HG03457 (cell line): Measurements from ENCODE around the gene SMIM29.

Experiments used
- ATAC-seq: cut with Tn5 transposase; IDR thresholded peaks from one replicate; pipeline ENCODE4 v1.9.1; 2021; ENCODE audit warnings: moderate number of reproducible peaks; ENCODE audit not compliant: unreplicated experiment

SMIM29 gene

DNA sequence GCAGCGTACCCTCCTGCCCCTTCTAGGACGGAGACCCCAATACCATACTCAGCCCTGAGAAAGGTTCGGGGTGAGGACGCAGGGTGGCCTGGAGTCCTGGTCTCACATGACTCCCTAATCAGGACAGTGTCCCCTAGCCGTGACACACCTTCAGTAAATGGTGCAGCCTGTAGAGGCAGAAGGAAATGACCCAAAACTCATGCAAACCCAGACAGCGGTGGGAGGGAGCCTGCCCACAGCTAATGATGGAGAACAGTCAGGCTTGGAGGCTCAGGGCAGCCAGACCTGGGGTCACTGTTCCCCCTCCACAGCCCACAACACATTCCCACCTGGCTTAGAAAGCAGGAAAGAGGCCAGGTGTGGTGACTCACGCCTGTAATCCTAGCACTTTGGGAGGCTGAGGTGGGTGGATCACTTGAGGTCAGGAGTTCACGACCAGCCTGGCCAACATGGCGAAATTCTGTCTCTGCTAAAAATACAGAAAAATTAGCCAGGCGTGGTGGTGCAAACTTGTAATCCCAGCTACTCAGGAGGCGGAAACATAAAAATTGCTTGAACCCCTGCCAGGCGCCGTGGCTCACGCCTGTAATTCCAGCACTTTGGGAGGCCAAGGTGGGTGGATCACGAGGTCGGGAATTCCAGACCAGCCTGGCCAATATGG is 20.9 kb downstream of the SMIM29 start:
- ATAC-seq: no peak

GRCh38 chr6:34226731-34227586 is 21.8 kb downstream of the SMIM29 start:
- no peak for ATAC-seq

DNA sequence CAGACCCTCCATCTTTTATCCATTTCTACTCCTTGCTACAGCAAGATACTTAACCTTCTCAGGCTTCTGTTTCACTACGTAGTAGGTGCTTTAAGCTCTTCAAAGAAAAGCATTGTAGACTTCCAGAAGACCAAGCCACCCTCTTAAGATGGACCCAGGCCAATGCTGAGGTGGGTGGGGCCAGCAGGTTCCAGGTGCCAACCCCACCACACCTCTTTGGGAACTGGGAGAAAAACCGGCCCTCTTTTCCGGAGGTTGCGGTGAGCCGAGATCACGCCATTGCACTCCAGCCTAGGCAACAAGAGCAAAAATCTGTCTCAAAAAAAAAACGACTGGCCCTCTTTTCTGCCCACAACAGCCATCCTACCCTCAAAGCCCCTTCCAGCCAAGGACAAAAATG is 22.7 kb downstream of the SMIM29 start:
- ATAC-seq: no peak

DNA sequence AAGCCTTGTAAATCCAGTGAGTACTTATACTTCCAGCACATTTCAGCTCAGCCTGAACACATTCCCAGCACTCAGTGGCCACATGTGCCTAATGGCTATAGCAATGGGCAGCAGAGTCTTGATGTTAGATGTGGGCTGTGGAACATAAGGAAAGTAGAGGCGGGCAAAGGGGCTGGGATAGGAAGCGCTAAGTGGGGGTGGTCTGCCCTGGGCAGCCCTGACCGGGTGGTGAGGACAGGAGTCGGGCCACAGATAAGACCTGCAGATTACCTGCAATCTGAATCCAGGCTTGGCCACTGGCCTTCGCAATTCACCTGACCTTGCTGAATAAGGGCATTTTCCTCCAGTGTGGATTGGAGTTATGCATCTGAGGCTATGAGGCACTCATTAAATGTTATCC is 23.3 kb downstream of the SMIM29 start:
- ATAC-seq: no peak

DNA sequence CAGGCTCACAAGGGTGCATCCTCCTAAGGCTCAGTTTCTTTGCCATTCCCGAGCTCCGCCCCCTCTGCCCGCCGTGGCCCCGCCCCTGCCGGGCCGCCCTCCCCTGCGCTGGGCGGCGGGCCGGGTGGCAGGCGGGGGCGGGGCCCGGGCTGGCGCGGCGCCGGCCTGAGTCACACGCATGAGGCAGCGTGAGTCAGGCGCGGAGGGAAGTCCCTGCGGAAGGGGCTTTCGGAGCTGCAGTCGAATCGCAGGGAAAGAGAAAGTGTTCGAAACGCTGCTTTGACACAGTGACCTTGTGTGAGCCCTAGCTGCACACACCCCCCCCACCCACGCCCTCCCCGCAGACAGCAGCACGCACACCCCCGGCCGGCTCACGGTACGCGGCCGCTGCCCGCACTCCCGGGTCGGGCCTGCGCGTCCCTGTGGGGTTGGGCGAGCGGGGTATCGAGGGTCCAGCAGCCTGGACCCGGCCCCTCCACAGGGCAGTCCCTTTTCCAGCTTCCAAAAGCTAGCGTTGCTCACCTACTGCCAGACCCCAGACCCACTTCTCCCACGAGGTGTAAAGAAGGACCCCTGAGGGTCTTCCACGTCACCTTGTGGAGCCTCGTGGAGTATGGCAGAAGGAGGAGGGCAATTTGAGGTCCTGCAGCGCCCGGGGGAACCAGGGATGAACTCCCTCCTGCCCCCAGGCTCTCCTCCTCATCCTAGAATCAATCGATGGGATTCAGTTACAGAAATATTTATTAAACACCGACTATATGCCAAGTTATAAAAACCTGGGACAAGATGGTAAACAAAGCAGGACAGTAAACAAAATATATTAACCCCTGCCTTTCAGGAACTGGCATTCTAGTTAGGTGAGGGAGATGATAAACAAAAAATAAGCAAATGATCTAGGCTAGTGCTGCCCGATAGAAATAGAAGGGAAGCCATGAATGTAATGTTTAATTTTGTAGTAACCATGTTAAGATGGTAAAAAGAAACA is 24.6 kb downstream of the SMIM29 start:
- peak; percentile 71 for ATAC-seq

- peak; percentile 18 for ATAC-seq
These were observed 25.3 kb downstream of the SMIM29 start for GRCh38 chr6:34223381-34223955.

DNA sequence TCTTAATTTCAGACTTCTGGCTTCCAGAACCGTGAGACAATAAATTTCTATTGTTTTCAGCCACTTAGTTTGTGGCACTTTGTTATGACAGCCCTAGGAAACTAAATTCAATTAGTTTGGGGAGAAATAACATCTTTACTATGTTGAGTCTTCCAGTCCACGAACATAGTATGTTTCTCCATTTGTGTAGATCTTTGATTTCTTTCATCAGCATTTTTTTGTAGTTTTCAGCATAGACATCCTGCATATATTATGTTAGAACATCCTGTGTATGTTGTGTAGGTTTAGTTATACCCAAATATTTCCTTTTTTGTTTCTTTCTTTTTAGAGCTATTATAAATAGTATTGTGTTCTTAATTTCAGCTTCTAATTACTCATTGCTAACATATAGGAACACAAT is 30.1 kb downstream of the SMIM29 start:
- no peak for ATAC-seq

DNA sequence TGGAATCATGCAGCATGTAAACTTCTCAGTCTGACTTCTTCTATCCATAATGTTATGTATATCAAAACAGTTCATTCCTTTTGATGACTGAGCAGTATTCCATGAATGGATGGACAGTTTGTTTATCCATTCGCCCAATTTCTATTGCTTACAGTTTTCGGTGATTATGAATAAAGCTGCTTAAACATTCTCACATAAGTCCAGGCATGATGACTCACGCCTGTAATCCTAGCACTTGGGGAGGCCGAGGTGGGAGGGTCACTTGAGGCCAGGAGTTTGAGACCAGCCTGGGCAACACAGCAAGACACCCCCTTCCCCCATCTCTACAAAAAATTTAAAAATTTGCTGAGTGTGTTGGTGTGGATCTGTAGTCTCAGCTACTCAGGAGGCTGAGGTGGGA is 35.0 kb downstream of the SMIM29 start:
- no peak for ATAC-seq

GRCh38 chr6:34207695-34208443 is 40.9 kb downstream of the SMIM29 start:
- ATAC-seq: no peak

DNA sequence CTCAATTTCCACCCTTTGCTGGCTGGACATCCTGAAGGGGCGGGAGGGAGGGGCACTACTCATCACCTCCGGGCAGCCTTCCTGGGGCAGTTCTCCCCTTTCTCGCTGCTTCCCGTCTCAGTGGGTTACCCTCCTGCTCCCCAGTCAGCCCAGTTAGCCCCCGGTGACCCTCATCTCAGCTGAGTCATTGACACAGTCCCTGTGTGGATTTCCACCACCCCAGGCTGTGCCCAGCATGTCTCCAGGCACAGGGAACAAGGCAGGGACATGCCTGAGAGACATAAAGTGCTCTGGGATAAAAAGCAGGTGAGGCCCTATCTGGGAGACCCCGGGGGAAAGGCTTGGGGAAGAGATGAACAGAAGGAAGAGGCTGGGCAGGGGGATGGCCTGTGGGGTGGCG is 42.1 kb downstream of the SMIM29 start:
- no peak for ATAC-seq

DNA sequence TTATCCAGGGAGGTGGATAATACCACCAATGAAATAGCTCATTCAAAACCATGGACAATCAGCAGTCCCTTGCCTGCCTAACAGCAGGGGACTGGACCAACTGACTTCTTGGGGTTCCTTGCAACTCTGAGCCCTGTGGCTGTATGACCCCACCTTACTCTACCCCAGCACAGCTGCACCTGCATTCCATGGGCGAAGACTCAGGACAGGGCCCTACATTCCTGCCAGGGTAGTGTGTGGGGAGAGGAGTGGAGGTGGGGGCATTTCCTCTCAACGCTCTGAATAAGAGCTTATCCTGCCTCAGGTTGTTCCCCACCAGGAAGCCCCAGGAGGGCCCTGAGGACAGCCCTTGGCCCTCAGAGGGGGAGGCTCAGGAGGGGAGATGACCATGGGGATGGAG is 42.9 kb downstream of the SMIM29 start:
- no peak for ATAC-seq

DNA sequence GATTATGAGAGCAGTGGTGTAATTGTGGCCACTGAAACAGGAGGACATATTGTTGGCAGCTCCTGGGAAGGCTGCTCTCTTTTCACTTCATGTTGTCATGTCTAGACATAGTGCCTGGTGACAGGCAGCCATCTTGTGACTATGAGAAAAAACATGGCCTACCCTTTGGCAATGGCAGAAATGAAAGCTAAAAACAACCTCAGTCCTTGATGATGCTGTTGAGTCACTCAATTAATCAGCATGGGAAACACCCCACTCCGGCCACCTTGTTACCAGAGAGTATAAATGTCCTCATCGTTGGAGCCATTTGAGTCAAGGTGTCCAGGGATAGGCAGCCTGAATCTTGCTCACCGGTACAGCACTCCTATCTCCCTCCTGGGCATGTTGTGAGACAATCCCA is 43.3 kb downstream of the SMIM29 start:
- no peak for ATAC-seq

DNA sequence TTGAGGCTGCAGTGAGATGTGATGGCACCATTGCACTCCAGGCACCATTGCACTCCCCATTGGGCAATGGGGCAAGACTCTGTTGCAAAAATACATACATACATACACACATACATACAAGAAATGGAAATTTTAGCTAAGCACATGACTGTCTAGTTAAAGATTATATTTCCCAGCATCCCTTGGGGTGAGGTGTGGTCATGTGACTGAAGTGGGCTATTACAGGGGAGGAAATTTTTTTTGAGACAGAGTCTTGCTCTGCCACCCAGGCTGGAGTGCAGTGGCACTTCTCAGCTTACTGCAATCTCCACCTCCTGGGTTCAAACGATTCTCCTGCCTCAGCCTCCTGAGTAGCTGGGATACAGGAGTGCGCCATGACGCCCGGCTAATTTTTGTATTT is 44.1 kb downstream of the SMIM29 start:
- no peak for ATAC-seq

DNA sequence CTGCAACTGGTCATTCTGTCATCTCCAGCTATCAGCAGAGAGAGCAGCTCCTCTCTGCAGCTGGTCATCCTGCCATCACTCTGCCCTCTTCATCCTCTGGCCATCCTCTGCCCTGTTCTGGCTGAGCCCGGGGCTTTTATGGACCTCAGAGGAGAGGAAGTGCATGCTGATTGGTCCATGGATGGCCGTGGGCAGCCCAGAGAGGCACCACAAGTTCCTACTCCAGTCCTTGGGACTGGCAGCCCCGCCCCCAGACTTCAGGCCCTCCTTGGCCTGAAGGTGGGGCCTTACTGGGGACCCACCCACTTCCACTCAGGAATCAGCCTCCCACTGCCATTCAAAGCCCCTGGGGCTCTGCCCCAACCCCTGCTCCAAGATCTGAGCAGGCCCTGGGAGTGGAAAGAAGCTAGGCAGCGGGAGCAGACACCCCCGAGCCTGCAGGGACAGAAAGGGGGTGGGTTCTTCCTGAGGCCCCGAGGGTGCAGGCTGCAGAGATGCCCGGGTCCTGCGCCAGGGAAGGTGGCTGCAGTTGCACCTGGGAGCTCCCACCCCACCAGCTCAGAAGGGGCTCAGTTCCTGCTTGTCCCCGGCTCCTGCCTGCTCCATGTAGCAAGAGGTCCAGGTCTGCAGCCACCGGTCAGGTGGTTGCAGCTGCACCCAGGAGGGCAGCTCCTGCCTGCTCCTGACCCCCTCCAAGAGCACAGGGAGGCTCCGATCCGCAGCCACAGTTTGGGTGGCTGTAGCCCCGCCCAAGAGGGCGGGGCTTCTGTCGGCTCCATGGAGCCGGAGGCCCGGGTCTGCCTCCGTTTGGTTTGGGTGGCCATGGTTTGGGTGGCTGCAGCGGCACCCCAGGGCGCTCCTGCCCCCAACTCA is 46.2 kb downstream of the SMIM29 start:
- no peak for ATAC-seq

DNA sequence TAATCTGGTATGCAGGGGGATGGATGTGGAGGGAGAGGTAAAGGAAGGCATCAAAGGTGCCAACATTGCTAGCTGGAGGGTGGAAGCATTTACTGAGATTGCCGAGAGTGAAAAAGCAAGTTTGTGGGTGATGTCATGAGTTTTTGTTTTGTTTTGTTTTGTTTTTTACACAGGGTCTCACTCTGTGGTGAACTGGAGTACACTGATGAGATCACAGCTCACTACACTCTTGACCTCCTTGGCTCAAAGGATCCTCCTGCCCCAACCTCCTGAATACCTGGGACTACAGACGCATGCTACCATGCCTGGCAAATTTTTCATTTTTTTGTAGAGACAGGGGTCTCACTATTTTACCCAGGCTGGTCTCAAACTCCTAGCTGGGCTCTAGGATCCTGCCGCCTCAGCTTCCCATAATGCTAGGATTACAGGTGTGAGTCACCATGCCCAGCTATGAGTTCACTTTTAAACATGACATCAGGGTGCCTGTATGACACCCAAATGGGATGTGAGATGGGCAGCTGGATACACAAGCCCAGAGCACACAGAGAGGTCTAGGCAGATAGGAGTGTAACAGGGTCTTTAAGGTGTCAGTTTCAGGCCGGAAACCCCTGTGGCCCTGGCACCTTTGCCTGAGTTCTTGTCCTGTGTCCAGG is 47.2 kb downstream of the SMIM29 start:
- ATAC-seq: no peak

GRCh38 chr6:34200340-34200971 is 48.4 kb downstream of the SMIM29 start:
- ATAC-seq: no peak

- ATAC-seq: no peak
These were observed 52.0 kb downstream of the SMIM29 start for GRCh38 chr6:34196833-34197195.
